Sciatic nerve (tissue), 2 donors: Measurements from ENCODE around the gene CHTF18. TPM values are rescaled to one million over a fixed set of nuclear protein-coding genes. Genes with fewer than 3 reads are reported as not detected.

Experiments
- ATAC-seq: fragments of 200-7000 bp; cut with Tn5 transposase; one replicate; pipeline ENCODE4 v1.9.1; 2020; ENCODE audit warnings: mild to moderate bottlenecking, moderate library complexity
- DNase-seq: peaks from one replicate; pipeline ENCODE4 v3.0.0-alpha.2; 2020; ENCODE audit warnings: low spot score
- intact Hi-C: fragments of 100-400 bp; cut with DNase I; formaldehyde crosslinking; loops from one replicate; pipeline ENCODE4 v1.14.2; 2022
- total RNA-seq: library from RNA; stranded (reverse); fragmentation: NEBNext Ultra II Directional; extraction: Animal tissue kit (Norgen Biotek cat#: 25700); gene quantifications from one replicate; pipeline ENCODE4 v1.2.1, GENCODE V29; 2021
- donor health status: DM: no; HTN: no; CAD: no.
- donor health status: DM: no; HTN: no; CAD: no.

CHTF18 gene
- total RNA-seq, 1 donor from 2014 or later: 18.9 TPM

- no peak for DNase-seq
- intact Hi-C loops: loop anchor here (5.0 kb wide), 1 partner anchor 967 kb away; no protein-coding TSS in a partner anchor
- no peak for ATAC-seq
Observed at GRCh38 chr16:799948-800833, 11.8 kb downstream of the CHTF18 start, which contains the start of gene GNG13. TSS of gene GNG13 (minus strand) at chr16:800734. CDS start at chr16:799077, 1,657 bp downstream.

- intact Hi-C loops: loop anchor here (5.0 kb wide), 1 partner anchor 966 kb away; no protein-coding TSS in a partner anchor
- ATAC-seq: no peak
- no peak for DNase-seq
Observed at GRCh38 chr16:800834-801511, 12.6 kb downstream of the CHTF18 start.

GRCh38 chr16:801584-802363 is 13.4 kb downstream of the CHTF18 start:
- intact Hi-C loops: loop anchor here (5.0 kb wide), 1 partner anchor 966 kb away; no protein-coding TSS in a partner anchor
- DNase-seq: no peak
- ATAC-seq: no peak

- no peak for DNase-seq
- ATAC-seq: no peak
- intact Hi-C loops: loop anchor here (5.0 kb wide), 1 partner anchor 965 kb away; no protein-coding TSS in a partner anchor
Observed at GRCh38 chr16:802461-802860, 14.0 kb downstream of the CHTF18 start.

- DNase-seq: no peak
- intact Hi-C loops: loop anchor here (5.0 kb wide), 1 partner anchor 964 kb away; no protein-coding TSS in a partner anchor
- no peak for ATAC-seq
Observed at GRCh38 chr16:802914-803753, 14.7 kb downstream of the CHTF18 start.

- DNase-seq (no peak), ATAC-seq (no peak)
- intact Hi-C loops: loop anchor here (5.0 kb wide), 1 partner anchor 964 kb away; no protein-coding TSS in a partner anchor
Observed at GRCh38 chr16:803754-804080, 15.3 kb downstream of the CHTF18 start.

- intact Hi-C loops: loop anchor here (5.0 kb wide), 1 partner anchor 963 kb away; no protein-coding TSS in a partner anchor
- DNase-seq: no peak
- no peak for ATAC-seq
Observed at GRCh38 chr16:804193-805048, 16.0 kb downstream of the CHTF18 start.

- ATAC-seq: no peak
- intact Hi-C loops: no loop called here
- DNase-seq: no peak
Observed at GRCh38 chr16:805474-805873, 17.1 kb downstream of the CHTF18 start.

GRCh38 chr16:807347-808084 is 19.1 kb downstream of the CHTF18 start:
- ATAC-seq: peak; percentile 99
- intact Hi-C loops: no loop called here
- peak; percentile 97 for DNase-seq

- ATAC-seq (no peak), DNase-seq (no peak)
- intact Hi-C loops: no loop called here
Observed at GRCh38 chr16:808085-808386, 19.6 kb downstream of the CHTF18 start.

GRCh38 chr16:813204-813915 is 24.9 kb downstream of the CHTF18 start:
- ATAC-seq: peak; percentile 84
- peak; percentile 78 for DNase-seq

GRCh38 chr16:813916-814412 is 25.5 kb downstream of the CHTF18 start:
- ATAC-seq (no peak), DNase-seq (no peak)
- intact Hi-C loops: loop anchor here (5.0 kb wide), 1 partner anchor 243 kb away; no protein-coding TSS in a partner anchor

More at GRCh38 chr16:813204-813915, 24.9 kb downstream of the CHTF18 start:
- intact Hi-C loops: loop anchor here (5.0 kb wide), 1 partner anchor 244 kb away; no protein-coding TSS in a partner anchor

GRCh38 chr16:814974-815373 is 26.6 kb downstream of the CHTF18 start:
- ATAC-seq: no peak
- intact Hi-C loops: loop anchor here (1.0 to 5.0 kb wide), 2 partner anchors 100 to 242 kb away; no protein-coding TSS in a partner anchor
- DNase-seq: no peak

- ATAC-seq: no peak
- DNase-seq: no peak
- intact Hi-C loops: loop anchor here (1.0 kb wide), 1 partner anchor 99 kb away; no protein-coding TSS in a partner anchor
Observed at GRCh38 chr16:815861-816260, 27.4 kb downstream of the CHTF18 start.

- intact Hi-C loops: no loop called here
- ATAC-seq: no peak
Observed at GRCh38 chr16:817001-817906, 28.8 kb downstream of the CHTF18 start.

More at GRCh38 chr16:817001-817906, 28.8 kb downstream of the CHTF18 start:
- DNase-seq: no peak
